ENCODE data around the gene BRS3.

Gene BRS3

DNA sequence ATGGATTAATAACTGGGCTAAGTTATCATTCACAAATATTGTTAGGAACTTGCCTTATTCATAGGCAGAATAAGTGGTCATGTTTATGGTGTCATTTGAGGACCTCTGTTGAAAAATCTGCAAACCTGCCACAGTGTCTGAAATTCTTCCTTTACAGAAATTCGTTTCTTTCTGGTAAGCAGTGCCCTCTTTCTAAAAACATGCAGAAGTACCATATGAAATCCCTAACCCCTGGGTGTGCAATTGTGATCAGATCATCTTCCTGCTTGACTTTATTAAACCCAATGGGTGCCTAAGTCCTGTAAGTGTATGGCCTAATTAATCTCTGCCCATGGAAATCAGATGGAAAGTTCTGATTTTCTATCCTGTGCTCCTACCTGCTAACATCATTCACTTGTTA, 5.3 kb downstream of the BRS3 start:
- H3K4me3 ChIP-seq (replicated peaks; ENCODE audit: low read depth, low read length): no peak overlapping the region
- TF ChIP-seq, protein P1, sequence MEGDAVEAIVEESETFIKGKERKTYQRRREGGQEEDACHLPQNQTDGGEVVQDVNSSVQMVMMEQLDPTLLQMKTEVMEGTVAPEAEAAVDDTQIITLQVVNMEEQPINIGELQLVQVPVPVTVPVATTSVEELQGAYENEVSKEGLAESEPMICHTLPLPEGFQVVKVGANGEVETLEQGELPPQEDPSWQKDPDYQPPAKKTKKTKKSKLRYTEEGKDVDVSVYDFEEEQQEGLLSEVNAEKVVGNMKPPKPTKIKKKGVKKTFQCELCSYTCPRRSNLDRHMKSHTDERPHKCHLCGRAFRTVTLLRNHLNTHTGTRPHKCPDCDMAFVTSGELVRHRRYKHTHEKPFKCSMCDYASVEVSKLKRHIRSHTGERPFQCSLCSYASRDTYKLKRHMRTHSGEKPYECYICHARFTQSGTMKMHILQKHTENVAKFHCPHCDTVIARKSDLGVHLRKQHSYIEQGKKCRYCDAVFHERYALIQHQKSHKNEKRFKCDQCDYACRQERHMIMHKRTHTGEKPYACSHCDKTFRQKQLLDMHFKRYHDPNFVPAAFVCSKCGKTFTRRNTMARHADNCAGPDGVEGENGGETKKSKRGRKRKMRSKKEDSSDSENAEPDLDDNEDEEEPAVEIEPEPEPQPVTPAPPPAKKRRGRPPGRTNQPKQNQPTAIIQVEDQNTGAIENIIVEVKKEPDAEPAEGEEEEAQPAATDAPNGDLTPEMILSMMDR (IDR thresholded peaks at IDR 0.05; ENCODE audit: insufficient read depth, low read length, poor library complexity, severe bottlenecking): no peak
- DNase-seq (ENCODE audit: extremely low read depth, insufficient read length): no peak
- no peaks in the 10 kb centered on the region for H3K27me3 ChIP-seq (replicated peaks; ENCODE audit: control insufficient read depth, insufficient read depth, low read length)
- no peaks in the 10 kb centered on the region for H3K36me3 ChIP-seq (ENCODE audit: control insufficient read depth, insufficient read depth, low read length)

DNA sequence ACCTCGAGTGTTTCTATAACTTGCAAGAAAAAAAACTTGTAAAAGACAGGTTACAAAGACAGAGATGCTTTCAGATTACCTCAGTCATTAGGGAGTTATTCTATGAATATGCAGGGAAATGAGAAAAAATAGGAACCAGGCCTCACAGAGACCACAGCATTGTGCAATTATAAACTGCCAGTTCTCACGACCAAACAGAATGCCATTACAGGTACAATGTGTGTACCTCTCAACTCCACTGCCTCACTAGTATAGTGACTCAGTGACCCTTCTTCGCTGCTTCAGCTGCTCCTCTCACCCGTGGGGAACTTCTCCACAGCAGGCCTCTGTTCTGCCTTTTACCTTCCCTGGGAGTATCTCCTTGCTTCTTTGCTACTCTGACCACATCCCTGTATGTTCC, 7.3 kb downstream of the BRS3 start:
- no peak for DNase-seq (ENCODE audit: extremely low read depth, insufficient read length)
- TF ChIP-seq, protein P1 (IDR thresholded peaks at IDR 0.05; ENCODE audit: insufficient read depth, low read length, poor library complexity, severe bottlenecking): no peak
- H3K27me3 ChIP-seq (replicated peaks; ENCODE audit: control insufficient read depth, insufficient read depth, low read length): no peaks in the 10 kb centered on the region
- H3K36me3 ChIP-seq (ENCODE audit: control insufficient read depth, insufficient read depth, low read length): no peaks in the 10 kb centered on the region
- H3K4me3 ChIP-seq (replicated peaks; ENCODE audit: low read depth, low read length): no peak overlapping the region

DNA sequence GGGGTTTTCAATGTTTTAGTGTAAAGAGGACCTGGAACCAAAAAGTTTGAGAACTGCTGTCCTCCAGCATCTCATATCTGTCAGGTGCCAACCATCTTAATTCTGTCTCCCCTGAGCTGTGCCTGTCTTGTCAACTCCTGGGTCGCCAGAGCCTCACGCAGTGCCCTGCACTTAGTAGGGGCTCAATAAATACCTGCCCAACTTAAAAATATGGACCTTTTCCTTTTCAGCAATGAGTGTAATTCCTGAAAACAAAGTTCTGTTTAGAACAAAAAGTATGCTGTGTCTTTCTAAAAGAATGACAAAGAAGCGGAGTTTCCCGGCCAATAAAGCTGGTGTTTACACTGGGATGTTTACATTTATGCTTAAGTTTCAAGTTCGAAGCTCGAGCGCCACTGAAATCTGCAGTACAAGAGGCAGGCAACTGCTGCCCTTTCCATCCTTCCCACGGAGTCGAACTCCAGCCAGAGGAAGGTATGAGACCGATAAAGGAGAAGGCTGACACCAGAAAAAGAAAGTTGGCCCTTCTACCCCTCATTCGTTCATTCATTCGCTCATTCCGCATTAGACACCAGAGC, 8.5 kb downstream of the BRS3 start:
- Histone ChIP-seq H3K27me3 (replicated peaks; ENCODE audit: control insufficient read depth, insufficient read depth, low read length) (no peaks in the 10 kb centered on the region), H3K36me3 (ENCODE audit: control insufficient read depth, insufficient read depth, low read length) (no peaks in the 10 kb centered on the region), H3K4me3 (replicated peaks; ENCODE audit: low read depth, low read length) (peak overlapping the region; percentile 71)
- TF ChIP-seq, protein P1 (IDR thresholded peaks at IDR 0.05; ENCODE audit: insufficient read depth, low read length, poor library complexity, severe bottlenecking): no peak
- DNase-seq (ENCODE audit: extremely low read depth, insufficient read length): no peak

DNA sequence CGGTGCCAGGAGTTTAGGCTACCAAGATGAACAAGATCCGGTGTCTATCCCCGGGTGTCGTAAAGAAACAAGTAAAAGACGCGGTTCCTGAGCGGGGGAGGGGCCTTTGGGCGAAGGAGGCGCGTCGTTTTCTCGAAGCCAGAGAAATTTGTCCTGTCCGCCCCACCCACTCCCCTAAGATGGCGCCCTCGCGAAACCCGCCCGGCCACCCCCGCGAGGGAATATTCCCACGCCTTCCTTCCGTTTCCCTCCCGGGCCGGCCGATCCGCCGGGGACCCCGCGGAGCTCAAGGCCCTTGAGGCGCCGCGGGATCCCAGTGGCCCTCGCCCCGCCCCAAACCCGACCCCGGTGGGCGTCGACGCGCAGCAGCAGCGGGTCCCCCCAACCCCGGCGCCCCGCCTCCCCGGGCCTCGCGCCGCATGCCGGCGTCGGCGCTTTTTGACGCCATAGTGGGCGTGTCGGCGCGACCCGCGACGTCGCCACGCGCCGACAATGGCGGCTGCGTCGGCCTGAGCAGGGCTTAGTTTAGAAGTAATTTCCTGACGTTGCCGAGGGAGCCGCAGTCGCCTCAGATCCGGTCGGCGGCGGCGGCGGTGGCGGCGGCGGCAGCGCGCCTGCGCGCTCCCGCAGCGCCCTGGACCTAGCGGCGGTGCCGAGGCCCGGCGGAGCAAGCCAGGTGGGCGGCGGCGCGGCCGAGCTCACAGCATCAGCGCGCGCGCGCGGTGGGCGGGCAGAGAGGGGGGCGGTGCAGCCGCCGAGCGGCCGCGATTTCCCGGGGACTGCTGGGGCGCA, 9.2 kb downstream of the BRS3 start:
- TF ChIP-seq, protein P1 (IDR thresholded peaks at IDR 0.05; ENCODE audit: insufficient read depth, low read length, poor library complexity, severe bottlenecking): no peak
- DNase-seq (ENCODE audit: extremely low read depth, insufficient read length): peak; percentile 92
- H3K27me3 ChIP-seq (replicated peaks; ENCODE audit: control insufficient read depth, insufficient read depth, low read length): no peaks in the 10 kb centered on the region
- peak overlapping the region; percentile 77 for H3K4me3 ChIP-seq (replicated peaks; ENCODE audit: low read depth, low read length)
- no peaks in the 10 kb centered on the region for H3K36me3 ChIP-seq (ENCODE audit: control insufficient read depth, insufficient read depth, low read length)

DNA sequence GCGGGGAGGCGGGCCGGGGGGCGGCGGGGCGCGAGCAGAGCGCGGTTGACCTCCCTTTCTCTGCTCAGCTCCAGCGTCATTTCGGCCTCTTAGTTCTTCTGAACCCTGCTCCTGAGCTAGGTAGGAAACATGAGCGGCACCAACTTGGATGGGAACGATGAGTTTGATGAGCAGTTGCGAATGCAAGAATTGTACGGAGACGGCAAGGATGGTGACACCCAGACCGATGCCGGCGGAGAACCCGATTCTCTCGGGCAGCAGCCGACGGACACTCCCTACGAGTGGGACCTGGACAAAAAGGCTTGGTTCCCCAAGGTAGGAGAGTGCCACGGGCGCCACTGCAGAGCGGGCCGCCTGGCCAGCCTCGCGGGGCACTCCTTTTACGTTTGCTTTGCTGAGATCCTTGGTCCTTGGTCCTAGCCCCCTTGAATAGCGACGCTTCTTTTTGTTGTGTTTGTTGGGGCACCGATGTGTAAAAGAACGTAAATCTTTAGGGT, 9.9 kb downstream of the BRS3 start, which contains the start of gene HTATSF1:
Gene HTATSF1, plus strand, starts transcription at position 37 of the 497 bp plus-strand sequence. Its CDS starts 93 bp downstream, at position 130.
- Histone ChIP-seq H3K4me3 (replicated peaks; ENCODE audit: low read depth, low read length) (peak within 1 kb of the TSS; percentile 77), H3K36me3 (ENCODE audit: control insufficient read depth, insufficient read depth, low read length) (no peaks in the 10 kb centered on the region), H3K27me3 (replicated peaks; ENCODE audit: control insufficient read depth, insufficient read depth, low read length) (no peaks in the 10 kb centered on the region)
- TF ChIP-seq, protein P1 (IDR thresholded peaks at IDR 0.05; ENCODE audit: insufficient read depth, low read length, poor library complexity, severe bottlenecking): no peak
- DNase-seq (ENCODE audit: extremely low read depth, insufficient read length): no peak
